ENCODE data around the gene LINC00632.

GRCh38 chrX:140804292-140804691 lies 94.7 kb downstream of the LINC00632 start:
- no peak for TF ChIP-seq POLR2A (IDR thresholded peaks at IDR 0.05)
- no peak for TF ChIP-seq CTCF (IDR thresholded peaks at IDR 0.05)
- no peak for TF ChIP-seq EP300 (IDR thresholded peaks at IDR 0.05)
